Measurements from ENCODE around the gene UNC45B. TPM values are rescaled to one million over a fixed set of nuclear protein-coding genes. Genes with fewer than 3 reads are reported as not detected.
"Not testable (repeated sequence)": the region's sequence is repeated elsewhere in the genome, so short reads cannot be mapped to it uniquely, and the experiment has no call there.

The UNC45B gene
- total and polyA plus RNA-seq, 2 donors (not counting 1 experiment from before 2014, with no cell fraction given) = not detected

- H3K27ac Mint-ChIP-seq; H3K9me3 ChIP-seq (ENCODE audit: control extremely low read depth in 1 of 3, control insufficient read depth in 2 of 3, insufficient read depth in 1 of 3, low read length in 2 of 3); H2AFZ ChIP-seq (ENCODE audit: insufficient read depth, low read depth, low read length, poor library complexity, severe bottlenecking); H3K4me3 ChIP-seq (ENCODE audit: control extremely low read depth in 1 of 5, extremely low read depth in 1 of 5, insufficient read depth in 1 of 5, low read depth in 2 of 5, low read length in 4 of 5); H3K9ac ChIP-seq (ENCODE audit: low read length); H4K20me1 ChIP-seq (ENCODE audit: control insufficient read depth, insufficient read depth, low read length, poor library complexity, severe bottlenecking); H3K4me2 ChIP-seq (replicated peaks; ENCODE audit: low read depth, low read length, poor library complexity, severe bottlenecking); H3K9me3 Mint-ChIP-seq (ENCODE audit: insufficient read depth); DNase-seq; ATAC-seq (ENCODE audit: low read depth); H3K79me2 ChIP-seq (ENCODE audit: control insufficient read depth, insufficient read depth, low read length); H3K4me1 Mint-ChIP-seq; H3K36me3 ChIP-seq (replicated peaks in 1 of 2; ENCODE audit: control extremely low read depth in 1 of 2, control insufficient read depth in 1 of 2, extremely low read depth in 1 of 2, insufficient read depth in 2 of 2, low read length in 1 of 2); H3K4me1 ChIP-seq (ENCODE audit: control insufficient read depth in 2 of 2, insufficient read depth in 2 of 2, low read length in 2 of 2); H3K27ac ChIP-seq (ENCODE audit: low read length in 2 of 2); H3K27me3 ChIP-seq (replicated peaks in 1 of 4; ENCODE audit: control extremely low read depth in 1 of 4, control insufficient read depth in 3 of 4, insufficient read depth in 4 of 4, low read length in 3 of 4); intact Hi-C loops (cut with micrococcal nuclease); H3K4me3 Mint-ChIP-seq: not testable (repeated sequence)
- H3K27me3 Mint-ChIP-seq = peaks cover 22% of the 10 kb centered on the region
- 93% methylated on average over 2 of the region's 3 CpGs for WGBS (ENCODE audit: insufficient coverage)
- ChIA-PET CTCF (interaction anchor here (1.0 to 1.3 kb wide), 3 partner anchors 361 to 575 kb away, joined by 3 to 5 read pairs (median 3); no protein-coding TSS in a partner anchor), POLR2A (interaction anchor here (0.6 kb wide), 1 partner anchor 162 kb away, joined by 5 read pairs; no protein-coding TSS in a partner anchor)
Observed at GRCh38 chr17:35172321-35172720, 24.7 kb downstream of the UNC45B start.

GRCh38 chr17:35174835-35175334 lies 27.3 kb downstream of the UNC45B start:
- TF ChIP-seq CTCF (IDR thresholded peaks at IDR 0.05) (peak; percentile 8), EZH2 (IDR thresholded peaks at IDR 0.05; ENCODE audit: borderline replicate concordance, insufficient read depth, low read depth, low read length, poor library complexity, severe bottlenecking) (no peak)
- no peak for DNase-seq
- Histone ChIP-seq H3K27ac (ENCODE audit: low read length in 2 of 2) (no peak overlapping the region), H3K27me3 (replicated peaks in 1 of 4; ENCODE audit: control extremely low read depth in 1 of 4, control insufficient read depth in 3 of 4, insufficient read depth in 4 of 4, low read length in 3 of 4) (peaks cover 0 to 6% (median 0%) of the 10 kb centered on the region in 4 experiments), H3K9ac (ENCODE audit: low read length) (no peak overlapping the region), H3K9me3 (ENCODE audit: control extremely low read depth in 1 of 3, control insufficient read depth in 2 of 3, insufficient read depth in 1 of 3, low read length in 2 of 3) (no peaks in the 10 kb centered on the region), H3K4me1 (ENCODE audit: control insufficient read depth in 2 of 2, insufficient read depth in 2 of 2, low read length in 2 of 2) (no peaks in the 10 kb centered on the region), H2AFZ (ENCODE audit: insufficient read depth, low read depth, low read length, poor library complexity, severe bottlenecking) (no peak overlapping the region), H3K79me2 (ENCODE audit: control insufficient read depth, insufficient read depth, low read length) (no peaks in the 10 kb centered on the region), H4K20me1 (ENCODE audit: control insufficient read depth, insufficient read depth, low read length, poor library complexity, severe bottlenecking) (no peaks in the 10 kb centered on the region), H3K4me3 (ENCODE audit: control extremely low read depth in 1 of 5, extremely low read depth in 1 of 5, insufficient read depth in 1 of 5, low read depth in 2 of 5, low read length in 4 of 5) (no peak overlapping the region), H3K4me2 (replicated peaks; ENCODE audit: low read depth, low read length, poor library complexity, severe bottlenecking) (no peak overlapping the region), H3K36me3 (replicated peaks in 1 of 2; ENCODE audit: control extremely low read depth in 1 of 2, control insufficient read depth in 1 of 2, extremely low read depth in 1 of 2, insufficient read depth in 2 of 2, low read length in 1 of 2) (no peaks in the 10 kb centered on the region)
- intact Hi-C loops (cut with micrococcal nuclease) = no loop called here
- no peak overlapping the region for H3K4me3 Mint-ChIP-seq
- ChIA-PET CTCF (no interaction called here), POLR2A (no interaction called here)
- 92% methylated on average over 2 of the region's 2 CpGs for WGBS (ENCODE audit: insufficient coverage)
- no peaks in the 10 kb centered on the region for H3K9me3 Mint-ChIP-seq (ENCODE audit: insufficient read depth)
- no peaks in the 10 kb centered on the region for H3K4me1 Mint-ChIP-seq
- peaks cover 22% of the 10 kb centered on the region for H3K27me3 Mint-ChIP-seq
- ATAC-seq (ENCODE audit: low read depth) = no peak
- no peak overlapping the region for H3K27ac Mint-ChIP-seq

Data from B cell (primary cell).